ENCODE measurements around the gene BLVRA.
"Not testable (repeated sequence)": the region's sequence is repeated elsewhere in the genome, so short reads cannot be mapped to it uniquely, and the experiment has no call there.

BLVRA gene

GRCh38 chr7:43758029-43758821, at the start of gene BLVRA:
BLVRA (plus strand) TSS chr7:43758680; CDS start chr7:43771159, 12,479 bp downstream.
- peak; percentile 38 to 64 for DNase-seq

DNA sequence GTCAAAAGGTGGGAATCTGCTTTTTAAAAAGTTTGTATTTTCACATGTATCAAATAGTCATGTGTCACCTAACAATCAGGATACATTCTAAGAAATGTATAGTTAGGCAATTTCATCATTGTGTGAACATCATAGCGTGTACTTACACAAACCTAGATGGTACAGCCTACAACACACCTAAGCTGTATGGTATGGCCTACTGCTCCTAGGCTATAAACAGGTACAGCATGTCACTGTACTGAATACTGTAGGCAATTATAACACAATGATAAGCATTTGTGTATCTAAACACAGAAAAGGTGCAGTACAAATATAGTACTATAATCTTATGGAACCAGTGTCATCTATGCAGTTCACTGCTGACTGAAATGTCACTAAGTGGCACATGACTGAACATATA, 47.0 kb upstream of the BLVRA start:
- DNase-seq, result no peak

GRCh38 chr7:43715966-43716365, 42.5 kb upstream of the BLVRA start:
- not testable (repeated sequence) for DNase-seq

DNA sequence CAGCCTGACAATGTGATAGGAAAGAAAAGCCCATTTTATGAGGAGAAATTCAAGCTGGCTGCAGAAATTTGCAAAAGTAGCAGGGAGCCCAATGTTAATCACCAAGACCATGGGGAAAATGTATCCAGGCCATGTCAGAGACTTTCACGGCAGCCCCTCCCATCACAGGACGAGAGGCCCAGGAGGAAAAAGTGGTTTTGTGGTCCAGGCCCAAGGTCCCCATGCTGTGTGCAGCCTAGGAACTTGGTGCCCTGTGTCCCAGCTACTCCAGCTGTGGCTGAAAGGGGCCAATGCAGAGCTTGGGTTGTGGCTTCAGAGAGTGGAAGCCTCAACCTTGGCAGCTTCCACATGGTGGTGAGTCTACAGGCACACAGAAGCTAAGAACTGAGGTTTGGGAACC, 41.9 kb upstream of the BLVRA start:
- no peak for DNase-seq

- peak in 1 of 2 experiments; percentile 18 for DNase-seq
These were observed 37.2 kb upstream of the BLVRA start for GRCh38 chr7:43721193-43721806.

DNA sequence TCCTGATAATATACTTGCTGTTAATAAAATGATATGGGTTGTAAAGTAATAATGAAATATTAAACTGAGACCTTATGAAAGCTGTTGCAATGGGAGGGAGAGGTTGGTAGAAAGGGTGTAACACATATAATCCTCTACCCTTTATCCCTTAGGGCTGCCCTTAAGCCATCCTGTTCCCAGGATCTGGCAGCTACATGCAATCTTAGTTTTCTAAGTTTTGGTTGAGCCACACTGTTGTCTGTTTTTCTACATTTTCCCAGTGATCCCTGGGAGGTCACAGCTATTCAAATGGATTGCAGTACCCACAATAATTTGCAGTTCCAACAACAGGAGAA, 35.5 kb upstream of the BLVRA start:
- no peak for DNase-seq

DNA sequence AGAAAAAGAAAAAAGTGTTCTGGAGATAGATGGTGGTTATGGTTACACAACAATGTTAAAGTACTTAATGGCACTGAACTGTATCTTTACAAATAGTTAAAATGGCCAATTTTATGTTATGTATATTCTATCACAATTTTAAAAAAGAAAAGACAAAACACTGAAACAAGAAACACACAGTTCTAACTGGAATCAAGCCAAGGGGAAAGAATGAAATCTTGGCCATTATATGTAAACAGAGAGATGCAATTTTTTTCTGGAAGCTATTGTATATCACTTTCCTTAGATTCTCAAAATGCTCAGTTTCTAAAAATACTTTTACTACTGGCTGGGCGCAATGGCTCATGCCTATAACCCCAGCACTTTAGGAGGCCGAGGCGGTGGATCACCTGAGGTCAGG, 33.2 kb upstream of the BLVRA start:
- no peak for DNase-seq

DNA sequence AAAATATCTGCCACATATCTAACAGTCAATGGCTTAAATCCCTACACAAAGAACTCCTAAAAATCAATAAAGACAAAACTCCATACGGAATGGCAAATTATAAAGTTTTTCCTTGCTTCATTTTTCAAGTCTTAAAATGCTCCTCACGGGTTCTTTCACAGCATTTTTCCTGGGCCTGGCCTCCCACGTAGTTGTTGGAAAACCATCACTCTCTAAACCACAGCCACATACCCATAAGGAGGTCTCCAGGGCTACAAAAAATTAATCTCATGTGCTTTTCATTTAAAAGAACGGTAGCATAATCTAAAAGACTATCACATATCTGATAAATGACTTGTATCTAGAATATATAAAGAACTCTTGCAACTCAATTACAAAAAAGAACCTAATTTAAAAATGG, 32.0 kb upstream of the BLVRA start:
- no peak for DNase-seq

- DNase-seq, result no peak
These were observed 31.5 kb upstream of the BLVRA start for GRCh38 chr7:43727003-43727402.

GRCh38 chr7:43727494-43727893, 31.0 kb upstream of the BLVRA start:
- no peak for DNase-seq

- DNase-seq, result peak; percentile 79 to 86
These were observed 29.1 kb upstream of the BLVRA start, which contains the start of gene COA1 for GRCh38 chr7:43729214-43729923. COA1 (minus strand) TSS chr7:43729523; CDS start chr7:43648614, 80,909 bp downstream.

DNA sequence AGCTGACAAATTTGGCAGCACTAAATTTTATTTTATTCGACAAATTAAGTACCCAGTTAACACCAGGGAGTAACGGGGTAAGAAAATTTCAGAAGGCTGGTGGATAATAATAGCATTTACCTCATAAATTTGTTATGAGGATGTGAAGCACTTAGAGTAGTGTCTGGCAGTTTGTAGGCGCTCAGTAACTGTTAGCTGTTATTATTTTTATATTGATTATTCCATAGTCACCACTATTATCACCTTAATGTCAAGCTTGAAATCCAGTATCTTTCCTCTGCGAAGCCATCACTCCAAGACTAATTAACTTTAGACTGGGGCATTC, 28.6 kb upstream of the BLVRA start:
- DNase-seq, result no peak

GRCh38 chr7:43731494-43731893, 27.0 kb upstream of the BLVRA start:
- not testable (repeated sequence) for DNase-seq

DNA sequence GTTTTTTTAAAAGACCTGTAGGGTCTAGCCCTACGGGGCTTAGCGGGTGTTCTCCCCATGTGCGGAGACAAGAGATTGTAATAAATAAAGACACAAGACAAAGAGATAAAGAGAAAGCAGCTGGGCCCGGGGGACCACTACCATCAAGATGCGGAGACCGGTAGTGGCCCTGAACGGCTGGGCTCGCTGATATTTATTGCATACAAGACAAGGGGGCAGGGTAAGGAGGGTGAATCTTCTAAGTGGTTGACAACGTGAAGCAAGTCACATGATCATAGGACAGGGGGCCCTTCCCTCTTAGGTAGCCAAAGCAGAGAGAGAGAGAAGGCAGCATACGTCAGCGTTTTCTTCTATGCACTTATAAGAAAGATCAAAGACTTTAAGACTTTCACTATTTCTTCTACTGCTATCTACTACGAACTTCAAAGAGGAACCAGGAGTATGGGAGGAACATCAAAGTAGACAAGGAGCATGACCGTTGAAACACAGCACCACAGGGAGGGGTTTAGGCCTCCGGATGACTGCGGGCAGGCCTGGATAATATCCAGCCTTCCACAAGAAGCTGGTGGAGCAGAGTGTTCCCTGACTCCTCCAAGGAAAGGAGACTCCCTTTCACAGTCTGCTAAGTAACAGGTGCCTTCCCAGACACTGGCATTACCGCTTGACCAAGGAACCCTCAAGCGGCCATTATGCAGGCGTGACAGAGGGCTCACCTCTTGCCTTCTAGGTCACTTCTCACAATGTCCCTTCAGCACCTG, 23.7 kb upstream of the BLVRA start:
- not testable (repeated sequence) for DNase-seq

DNA sequence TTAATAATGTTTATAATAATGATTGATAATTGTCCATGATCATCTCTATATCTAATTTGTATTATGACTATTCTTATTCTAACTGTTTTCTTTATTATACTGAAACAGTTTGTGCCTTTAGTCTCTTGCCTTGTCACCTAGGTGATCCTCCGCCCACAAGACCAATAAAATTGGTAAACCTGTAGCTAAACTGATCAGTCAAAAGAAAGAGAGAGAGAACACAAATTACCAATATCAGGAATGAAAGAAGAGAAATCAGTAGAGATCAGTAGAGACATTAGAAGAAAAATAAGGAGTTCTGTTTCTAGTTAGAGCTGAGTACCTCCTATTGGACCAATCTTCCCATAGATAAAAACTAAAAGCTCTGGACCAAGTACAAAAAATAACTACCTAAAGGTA, 23.1 kb upstream of the BLVRA start:
- no peak for DNase-seq

GRCh38 chr7:43735802-43736603, 22.5 kb upstream of the BLVRA start:
- no peak for DNase-seq

DNA sequence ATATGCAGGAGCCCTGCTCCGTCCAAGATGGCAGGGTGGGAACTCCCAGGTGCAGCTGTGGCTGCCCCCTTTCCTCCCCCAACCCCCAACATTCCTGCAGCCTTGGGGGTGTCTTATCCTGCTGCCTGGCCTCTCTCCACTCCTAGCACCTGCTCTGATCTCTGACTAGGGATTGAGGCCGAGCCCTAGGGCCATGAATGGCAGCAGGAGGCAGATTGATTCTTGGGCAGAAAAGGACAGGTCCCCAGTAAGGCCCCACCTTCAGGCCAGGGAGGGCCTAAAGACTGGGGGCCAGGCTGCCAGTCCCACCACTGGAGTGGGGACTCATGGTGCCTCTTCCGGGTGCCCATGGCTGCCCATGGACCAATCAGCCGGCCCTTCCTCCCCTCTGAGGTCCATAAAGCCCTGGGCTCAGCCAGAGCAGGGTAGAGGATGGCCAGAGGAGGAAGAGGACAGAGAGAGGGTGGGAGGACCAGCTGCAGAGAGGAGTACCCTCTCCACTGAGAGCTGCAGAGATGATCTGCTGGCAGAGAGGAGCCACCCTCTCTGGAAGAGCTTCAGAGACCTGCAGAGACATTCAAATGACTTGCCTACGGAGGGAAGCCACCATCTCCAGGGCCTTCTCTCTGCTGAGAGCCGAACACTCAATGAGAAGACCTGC, 20.9 kb upstream of the BLVRA start:
- no peak for DNase-seq

GRCh38 chr7:43742692-43743091, 15.8 kb upstream of the BLVRA start:
- DNase-seq, result no peak

DNA sequence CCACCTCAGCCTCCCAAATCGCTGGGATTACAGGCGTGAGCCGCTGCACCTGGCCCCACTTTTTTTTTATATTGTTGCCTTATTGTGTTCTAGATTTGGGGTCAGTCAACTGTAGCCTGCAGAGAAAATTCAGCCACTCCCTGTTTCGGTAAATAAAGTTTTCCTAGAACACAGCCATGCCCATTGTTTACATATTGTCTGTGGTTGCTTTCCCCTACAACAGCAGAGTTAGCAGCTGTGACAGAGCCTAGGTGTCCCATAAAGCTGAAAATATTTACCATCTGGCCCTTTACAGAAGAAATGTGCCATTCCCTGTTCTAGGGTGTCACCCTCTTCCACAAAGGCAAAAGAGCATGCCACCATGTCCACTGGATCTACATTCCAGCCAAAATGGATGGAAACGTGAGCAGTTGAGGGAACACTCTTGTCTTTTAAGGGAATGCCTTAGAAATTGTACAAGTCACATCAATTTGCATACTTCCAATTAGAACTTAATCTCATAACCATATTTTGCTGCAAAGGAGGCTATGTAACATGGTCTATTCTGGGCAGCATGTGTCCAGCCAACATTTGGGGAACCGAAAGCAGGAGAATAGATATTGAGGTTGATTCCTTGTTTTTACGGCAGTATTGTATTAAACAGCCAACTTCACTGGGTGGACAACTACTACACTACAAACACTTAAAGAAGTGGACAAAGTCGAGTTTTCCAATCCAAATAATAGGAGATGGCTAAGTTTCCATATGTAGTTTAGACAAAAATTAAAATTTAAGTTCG, 11.0 kb upstream of the BLVRA start:
- DNase-seq, result no peak

- no peak for DNase-seq
These were observed 9.0 kb upstream of the BLVRA start for GRCh38 chr7:43749383-43749940.
